GM12873 (cell line): Measurements from ENCODE around the gene LPAR3.

Source experiments
- TF ChIP-seq, protein P1 (sequence below): IDR thresholded peaks from 2 replicates; pipeline ENCODE4 v1.5.1; 2012; ENCODE audit warnings: low read depth, mild to moderate bottlenecking, moderate library complexity, low read length, control low read depth; ENCODE audit not compliant: insufficient read depth; ENCODE audit errors: missing control alignments

Gene LPAR3

DNA sequence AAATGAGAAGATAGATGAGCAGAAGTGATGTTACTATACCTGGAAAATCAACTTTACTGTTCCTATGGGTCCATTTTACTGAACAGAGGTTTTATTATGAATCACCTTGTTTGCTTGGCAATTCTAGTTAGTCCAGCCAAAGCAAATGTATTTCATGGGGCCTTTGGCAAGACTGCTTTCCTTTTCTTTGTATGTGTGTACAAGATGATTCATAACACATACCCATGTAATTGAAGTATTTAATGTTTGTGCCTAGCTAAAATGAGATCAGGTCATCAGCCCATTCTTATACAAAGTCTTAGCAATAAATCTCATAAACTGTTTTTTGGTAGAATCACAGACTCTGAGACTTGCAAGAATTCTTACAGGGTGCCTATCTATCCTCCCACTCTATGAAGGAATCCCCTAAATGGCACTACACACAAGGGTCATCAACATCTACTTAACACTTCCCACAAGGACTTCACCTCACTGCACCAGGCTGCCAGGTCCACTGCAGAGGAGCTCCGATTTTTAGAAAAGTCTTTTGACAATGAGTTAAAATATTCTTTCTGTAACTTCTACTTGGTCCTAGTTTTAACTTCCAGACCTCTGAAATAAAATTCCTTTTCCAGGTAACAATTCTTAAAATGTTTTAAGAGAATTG, 58.5 kb downstream of the LPAR3 start:
- TF ChIP-seq, protein P1, sequence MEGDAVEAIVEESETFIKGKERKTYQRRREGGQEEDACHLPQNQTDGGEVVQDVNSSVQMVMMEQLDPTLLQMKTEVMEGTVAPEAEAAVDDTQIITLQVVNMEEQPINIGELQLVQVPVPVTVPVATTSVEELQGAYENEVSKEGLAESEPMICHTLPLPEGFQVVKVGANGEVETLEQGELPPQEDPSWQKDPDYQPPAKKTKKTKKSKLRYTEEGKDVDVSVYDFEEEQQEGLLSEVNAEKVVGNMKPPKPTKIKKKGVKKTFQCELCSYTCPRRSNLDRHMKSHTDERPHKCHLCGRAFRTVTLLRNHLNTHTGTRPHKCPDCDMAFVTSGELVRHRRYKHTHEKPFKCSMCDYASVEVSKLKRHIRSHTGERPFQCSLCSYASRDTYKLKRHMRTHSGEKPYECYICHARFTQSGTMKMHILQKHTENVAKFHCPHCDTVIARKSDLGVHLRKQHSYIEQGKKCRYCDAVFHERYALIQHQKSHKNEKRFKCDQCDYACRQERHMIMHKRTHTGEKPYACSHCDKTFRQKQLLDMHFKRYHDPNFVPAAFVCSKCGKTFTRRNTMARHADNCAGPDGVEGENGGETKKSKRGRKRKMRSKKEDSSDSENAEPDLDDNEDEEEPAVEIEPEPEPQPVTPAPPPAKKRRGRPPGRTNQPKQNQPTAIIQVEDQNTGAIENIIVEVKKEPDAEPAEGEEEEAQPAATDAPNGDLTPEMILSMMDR: no peak

GRCh38 chr1:84833194-84833593, 59.8 kb downstream of the LPAR3 start:
- TF ChIP-seq, protein P1: no peak

DNA sequence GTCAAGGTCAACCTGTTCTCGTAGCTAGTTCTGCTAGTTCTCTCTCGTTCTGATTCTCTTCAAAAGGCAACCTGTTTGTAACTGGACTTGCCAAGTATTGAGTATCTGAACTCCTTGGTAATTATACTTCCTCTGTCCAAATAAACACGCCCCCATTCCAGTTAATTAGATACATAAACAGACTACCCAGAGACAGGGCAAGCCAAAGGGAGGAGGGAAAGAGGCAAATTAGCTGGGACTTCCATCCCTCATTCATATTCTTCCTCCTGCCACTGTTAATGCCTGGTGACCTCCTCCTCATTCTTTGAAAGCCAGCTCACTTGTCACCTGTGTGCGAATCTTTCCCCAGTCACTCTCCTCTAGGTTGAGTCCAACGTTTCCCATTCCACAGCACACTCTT, 62.9 kb downstream of the LPAR3 start:
- TF ChIP-seq, protein P1: no peak

DNA sequence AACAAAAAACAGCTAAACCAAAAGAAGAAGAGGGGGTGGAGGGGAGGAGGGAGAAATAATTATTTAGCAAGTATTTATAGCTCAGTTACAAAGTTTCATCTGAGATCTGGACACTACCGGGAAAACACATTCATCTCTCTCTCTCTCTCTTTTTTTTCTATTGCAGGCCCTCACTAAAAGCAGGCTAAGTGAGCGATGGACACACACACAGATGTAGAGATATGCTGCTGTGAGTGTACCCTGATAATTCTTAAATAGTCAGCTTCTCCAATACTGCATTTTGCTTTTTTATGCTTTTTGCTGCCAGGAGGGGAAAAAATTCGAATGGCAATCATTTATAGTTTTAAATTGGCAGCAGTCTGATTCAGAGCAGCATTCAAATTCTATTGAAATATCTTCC, 65.0 kb downstream of the LPAR3 start:
- TF ChIP-seq, protein P1: no peak

- TF ChIP-seq, protein P1: no peak
Measured at GRCh38 chr1:84827555-84827954, 65.5 kb downstream of the LPAR3 start.

DNA sequence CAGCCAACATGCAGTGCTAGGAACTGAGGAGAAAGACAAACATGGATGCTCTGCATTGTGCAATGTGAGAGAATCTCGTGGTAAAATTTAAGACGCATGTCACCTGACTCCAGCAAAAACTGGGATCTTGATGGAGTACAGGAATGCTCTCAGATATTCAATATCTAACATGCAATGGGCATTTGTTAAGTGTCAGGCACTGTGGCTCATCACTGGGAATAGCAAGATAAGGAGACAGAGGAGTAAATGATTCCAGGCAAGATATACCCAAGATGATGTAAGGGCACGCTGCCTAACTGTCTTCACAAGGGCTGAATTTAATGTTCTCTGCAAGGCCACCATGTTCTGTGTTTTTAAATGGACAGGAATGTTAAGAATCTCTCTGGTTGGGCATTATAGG, 67.8 kb downstream of the LPAR3 start:
- TF ChIP-seq, protein P1: no peak

DNA sequence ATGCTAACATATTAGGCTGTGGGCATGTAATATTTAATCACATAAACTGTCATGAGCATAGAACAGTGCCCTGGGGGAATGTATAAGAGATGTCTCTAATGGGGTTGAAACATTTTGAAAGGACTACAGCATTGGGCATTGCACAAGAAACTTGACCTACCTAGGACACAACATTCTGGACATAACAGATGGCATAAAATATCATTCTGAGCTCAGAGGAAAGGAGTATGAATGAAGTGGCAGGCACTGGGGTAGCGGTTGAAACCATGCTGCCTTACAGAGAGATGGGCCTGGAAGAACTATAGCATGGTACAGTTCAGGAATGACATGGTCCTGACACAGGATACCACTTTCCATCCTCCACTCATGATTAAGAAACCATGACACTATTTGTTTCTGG, 69.0 kb downstream of the LPAR3 start:
- TF ChIP-seq, protein P1: no peak
